Stimulated activated CD4-positive, alpha-beta T cell treated with anti-CD3 and anti-CD28 coated beads, Interleukin-2, amount 100 ng/mL, for 4 hours (primary cell): ENCODE data around the gene SHISA6.
"Not testable (repeated sequence)": the region's sequence is repeated elsewhere in the genome, so short reads cannot be mapped to it uniquely, and the experiment has no call there.

Source experiments
- DNase-seq: peaks from one replicate; pipeline ENCODE4 v3.0.0-alpha.2; 2020; ENCODE audit warnings: low read depth

Gene SHISA6

DNA sequence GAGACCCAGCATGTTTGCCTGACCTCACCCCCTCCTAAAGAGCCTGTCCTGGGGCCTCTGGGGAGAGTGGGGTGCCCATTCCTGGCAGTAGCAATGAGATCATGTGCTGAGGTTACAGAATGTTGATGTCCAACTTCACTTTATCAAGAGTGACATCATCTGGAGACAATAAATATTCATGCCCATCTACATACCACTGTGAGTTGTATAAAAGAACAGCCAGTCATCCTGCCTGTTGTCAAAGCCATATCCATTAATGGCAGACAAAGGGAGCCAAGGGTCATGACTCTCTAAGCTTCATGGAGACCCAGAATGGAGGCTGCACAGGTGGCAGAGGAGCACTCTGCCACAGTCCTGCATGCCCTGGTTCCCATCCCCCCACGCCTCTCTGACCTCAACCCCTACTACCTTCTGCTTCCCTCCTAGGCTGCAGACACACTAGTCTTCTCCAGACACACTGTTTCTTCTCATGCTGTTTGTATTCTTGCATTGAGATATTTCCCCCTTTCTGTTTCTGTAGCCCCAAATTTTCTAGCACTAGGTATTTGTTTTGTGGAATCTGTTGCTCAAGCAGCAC lies 27.1 kb downstream of the SHISA6 start:
- DNase-seq: no peak

DNA sequence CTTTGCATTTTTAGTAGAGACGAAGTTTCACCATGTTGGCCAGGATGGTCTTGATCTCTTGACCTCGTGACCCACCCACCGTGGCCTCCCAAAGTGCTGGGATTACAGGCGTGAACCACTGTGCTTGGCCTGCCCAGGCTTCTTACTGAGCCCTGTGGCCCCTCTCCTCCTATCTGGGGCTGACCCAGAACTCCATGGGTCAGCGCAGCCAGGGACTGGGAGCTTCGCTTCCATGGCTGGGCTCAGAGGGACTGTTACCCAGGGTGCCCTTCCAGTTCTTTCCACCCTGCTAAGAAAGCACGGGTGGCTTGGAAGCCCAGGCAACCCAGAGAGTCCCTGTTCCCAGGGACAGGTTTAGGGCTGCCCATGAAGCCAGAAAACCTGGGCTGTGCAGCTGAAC lies 28.2 kb downstream of the SHISA6 start:
- no peak for DNase-seq

DNA sequence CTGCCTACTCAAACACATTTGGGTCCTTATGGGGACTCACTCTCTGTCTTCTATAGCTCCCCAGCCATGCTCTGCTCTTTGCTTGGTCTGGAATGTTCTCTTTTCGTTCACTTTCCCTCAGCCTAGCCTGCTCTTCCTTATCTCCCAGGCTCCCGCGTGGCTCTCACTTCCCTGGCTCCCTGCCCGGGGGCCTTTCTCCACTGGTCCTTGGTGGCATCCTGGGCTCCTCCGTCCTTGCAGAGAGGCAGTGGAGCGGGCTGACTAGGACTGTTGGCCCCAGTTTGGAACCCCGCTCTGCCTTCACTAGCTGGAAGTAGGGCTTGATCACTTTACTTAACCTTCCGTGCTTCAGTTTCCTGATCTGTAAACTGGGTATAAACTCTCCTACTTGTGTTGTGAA lies 31.2 kb downstream of the SHISA6 start:
- DNase-seq: no peak

- DNase-seq: no peak
These were observed 32.6 kb downstream of the SHISA6 start for GRCh38 chr17:11273596-11273995.

GRCh38 chr17:11274106-11274505 lies 33.1 kb downstream of the SHISA6 start:
- no peak for DNase-seq

DNA sequence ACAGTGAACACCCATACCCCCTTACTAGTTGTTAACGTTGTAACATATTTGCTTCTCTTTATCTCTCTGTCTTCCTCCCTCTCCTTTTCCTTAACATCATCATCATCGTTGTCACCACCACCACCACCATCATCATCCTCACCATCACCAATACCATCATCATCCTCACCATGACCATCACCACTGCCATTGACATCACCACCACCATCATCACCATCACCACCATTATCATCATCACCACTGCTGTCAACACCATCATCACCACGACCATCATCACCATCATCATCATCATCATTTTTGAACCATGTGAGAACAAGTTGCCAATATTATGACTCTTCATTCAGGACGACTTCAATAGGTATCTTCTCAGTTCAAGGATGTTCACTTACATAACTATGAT lies 35.5 kb downstream of the SHISA6 start:
- DNase-seq: no peak

- no peak for DNase-seq
These were observed 37.4 kb downstream of the SHISA6 start for GRCh38 chr17:11278186-11278991.

- DNase-seq: no peak
These were observed 37.9 kb downstream of the SHISA6 start for GRCh38 chr17:11278992-11279270.

- no peak for DNase-seq
These were observed 38.8 kb downstream of the SHISA6 start for GRCh38 chr17:11279776-11280344.

DNA sequence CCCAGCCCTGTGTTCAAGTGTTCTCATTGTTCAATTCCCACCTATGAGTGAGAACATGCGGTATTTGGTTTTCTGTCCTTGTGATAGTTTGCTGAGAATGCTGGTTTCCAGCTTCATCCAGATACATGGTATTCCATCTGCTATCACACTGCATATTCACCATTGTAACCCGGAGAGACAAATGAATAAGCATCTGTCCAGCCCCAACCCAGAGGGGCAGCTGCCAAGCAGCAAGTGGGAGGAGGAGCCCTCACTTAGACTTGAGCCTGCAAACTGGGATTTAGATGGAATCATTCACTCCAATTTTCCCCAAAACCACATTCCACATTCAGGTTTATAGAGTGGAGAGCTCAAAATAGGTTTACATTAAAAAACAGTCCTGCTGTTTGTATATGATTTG lies 41.6 kb downstream of the SHISA6 start:
- no peak for DNase-seq

- DNase-seq: no peak
These were observed 43.8 kb downstream of the SHISA6 start for GRCh38 chr17:11284811-11285210.

GRCh38 chr17:11285946-11286345 lies 44.9 kb downstream of the SHISA6 start:
- DNase-seq: no peak

GRCh38 chr17:11287791-11288190 lies 46.8 kb downstream of the SHISA6 start:
- DNase-seq: no peak

GRCh38 chr17:11290814-11291213 lies 49.8 kb downstream of the SHISA6 start:
- DNase-seq: no peak

GRCh38 chr17:11292491-11292890 lies 51.5 kb downstream of the SHISA6 start:
- DNase-seq: no peak

- DNase-seq: no peak
These were observed 52.5 kb downstream of the SHISA6 start for GRCh38 chr17:11293480-11293879.

DNA sequence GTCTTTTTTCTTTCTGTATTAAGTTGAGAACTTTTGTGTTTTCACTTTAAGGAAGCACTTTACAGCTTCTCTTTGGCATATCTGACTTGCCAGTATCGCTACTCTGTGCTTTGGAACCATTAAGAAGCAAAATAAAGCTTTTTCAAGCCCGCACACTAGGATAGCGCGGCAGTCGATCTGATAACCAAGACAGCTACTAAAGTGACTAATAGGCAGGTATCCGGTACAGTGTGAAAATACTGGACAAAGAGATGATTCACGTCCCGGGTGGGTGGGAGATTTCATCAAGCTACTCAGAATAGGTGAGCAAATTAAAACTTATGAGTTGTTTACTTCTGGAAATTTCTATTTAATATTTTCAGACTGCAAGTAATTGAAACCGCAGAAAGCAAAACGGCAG lies 53.8 kb downstream of the SHISA6 start:
- DNase-seq: no peak

- no peak for DNase-seq
These were observed 56.0 kb downstream of the SHISA6 start for GRCh38 chr17:11296994-11297393.

DNA sequence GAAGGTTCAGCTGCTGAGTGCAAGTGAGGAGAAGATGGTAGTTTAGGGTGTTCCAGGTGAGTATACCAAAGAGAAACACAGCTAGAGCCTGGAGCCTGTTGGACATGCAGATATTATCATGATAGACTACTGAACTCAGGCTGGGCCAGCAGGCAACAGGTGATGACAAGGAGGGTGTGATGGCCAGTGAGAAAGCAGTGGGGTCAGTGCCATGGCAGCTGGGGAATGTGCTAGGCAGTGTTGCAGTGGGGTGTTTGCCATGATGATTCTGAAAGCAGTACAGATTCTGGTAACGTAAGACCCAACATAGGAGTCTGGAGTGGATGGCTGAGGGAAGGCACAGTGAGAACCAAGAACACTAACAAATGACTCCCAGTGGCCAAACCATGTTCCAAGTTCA lies 57.4 kb downstream of the SHISA6 start:
- no peak for DNase-seq

GRCh38 chr17:11300201-11300600 lies 59.2 kb downstream of the SHISA6 start:
- DNase-seq: no peak

DNA sequence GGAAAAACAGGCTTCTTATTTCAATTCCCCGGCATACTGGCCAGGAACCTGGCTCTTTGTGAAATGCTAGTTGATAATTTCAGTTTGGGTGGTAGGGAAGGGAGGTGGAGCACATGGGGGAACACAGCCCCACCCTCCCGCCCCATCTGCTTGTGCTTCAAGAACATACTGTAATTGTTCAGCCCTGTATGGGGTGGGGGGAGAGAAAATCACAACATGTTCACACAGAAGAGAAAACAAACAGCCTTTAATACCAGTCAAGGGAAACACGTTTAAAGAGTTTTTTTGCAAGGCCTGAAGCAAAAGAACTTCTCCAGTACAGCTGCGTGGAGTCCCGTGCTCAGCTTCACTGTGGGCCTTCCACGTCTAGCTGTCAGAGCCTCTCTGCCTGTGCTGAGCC lies 59.7 kb downstream of the SHISA6 start:
- no peak for DNase-seq

DNA sequence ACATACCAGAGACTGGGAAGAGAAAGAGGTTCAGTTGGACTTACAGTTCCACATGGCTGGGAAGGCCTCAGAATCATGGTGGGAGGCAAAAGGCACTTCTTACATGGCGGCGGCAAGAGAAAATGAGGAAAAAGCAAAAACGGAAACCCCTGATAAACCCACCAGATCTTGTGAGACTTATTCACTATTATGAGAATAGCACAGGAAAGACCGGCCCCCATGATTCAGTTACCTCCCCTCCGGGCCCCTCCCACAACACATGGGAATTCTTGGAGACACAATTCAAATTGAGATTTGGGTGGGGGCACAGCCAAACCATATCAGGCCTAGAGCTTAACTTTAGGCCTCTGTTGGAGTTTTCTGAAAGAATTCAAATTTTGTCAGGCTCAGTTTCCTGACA lies 60.9 kb downstream of the SHISA6 start:
- DNase-seq: not testable (repeated sequence)

DNA sequence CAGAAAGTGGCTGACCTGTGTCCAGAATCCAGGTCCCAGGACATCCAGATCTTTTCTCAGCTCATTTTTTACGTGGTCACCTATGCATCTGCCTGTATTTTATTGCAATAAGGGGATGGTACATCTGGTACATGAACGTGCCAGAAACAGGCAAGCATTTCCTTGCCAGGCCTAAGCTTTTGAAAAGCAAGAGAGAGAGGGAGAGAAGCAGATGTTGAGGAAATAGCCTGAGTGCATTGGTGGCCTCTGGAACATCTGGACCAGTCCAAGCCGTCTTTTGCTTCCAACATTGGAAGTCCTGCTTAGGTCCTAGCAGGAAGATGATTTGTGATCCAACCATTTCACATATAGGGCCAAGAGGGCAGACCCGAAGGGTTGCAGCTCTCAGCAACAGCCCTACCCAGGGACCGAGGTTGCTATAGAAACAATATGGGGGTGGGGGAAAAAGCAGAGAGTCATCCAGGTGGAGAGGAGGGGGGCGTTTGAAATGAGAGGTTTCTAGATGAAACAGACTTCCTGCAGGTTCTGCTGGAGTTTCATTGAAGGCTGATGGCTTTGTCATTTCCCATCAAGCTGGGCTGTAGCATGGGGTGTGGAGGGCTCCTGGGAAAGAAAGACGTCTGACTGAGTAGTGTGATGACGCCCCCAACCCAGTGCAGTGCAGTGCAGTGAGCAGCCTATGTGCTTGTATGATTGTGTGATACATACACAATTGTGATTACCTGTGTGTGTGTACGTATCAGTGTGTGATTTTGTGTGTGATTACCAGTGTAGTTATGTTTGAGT lies 61.6 kb downstream of the SHISA6 start:
- no peak for DNase-seq
